Measurements from ENCODE around the gene GNAQ. TPM values are rescaled to one million over a fixed set of nuclear protein-coding genes. Genes with fewer than 3 reads are reported as not detected.

The GNAQ gene
- polyA plus RNA-seq, 2 donors, result 11.3 to 12.8 TPM

GRCh38 chr9:77841739-77842386 lies 189.7 kb downstream of the GNAQ start:
- Histone ChIP-seq H3K4me3 (ENCODE audit: low read depth in 1 of 2, low read length in 2 of 2) (no peak overlapping the region), H3K27me3 (ENCODE audit: control insufficient read depth in 1 of 2, insufficient read depth in 2 of 2, low read length in 2 of 2) (no peaks in the 10 kb centered on the region), H3K9me3 (ENCODE audit: control insufficient read depth in 2 of 2, insufficient read depth in 1 of 2, low read depth in 1 of 2, low read length in 1 of 2) (no peaks in the 10 kb centered on the region), H3K27ac (ENCODE audit: low read depth in 2 of 2, low read length in 1 of 2) (no peak overlapping the region), H3K4me1 (ENCODE audit: control insufficient read depth in 2 of 2, insufficient read depth in 2 of 2, low read length in 1 of 2) (peaks cover 1 to 2% of the 10 kb centered on the region in 2 donors), H3K36me3 (ENCODE audit: control insufficient read depth in 2 of 2, insufficient read depth in 2 of 2, low read length in 1 of 2) (no peaks in the 10 kb centered on the region)
- 66 to 67% methylated on average over 3 of the region's 3 CpGs for WGBS, 2 donors

GRCh38 chr9:77839459-77840140 lies 192.0 kb downstream of the GNAQ start:
- 40 to 51% methylated on average over 6 of the region's 6 CpGs for WGBS, 2 donors
- Histone ChIP-seq H3K27me3 (ENCODE audit: control insufficient read depth in 1 of 2, insufficient read depth in 2 of 2, low read length in 2 of 2) (no peaks in the 10 kb centered on the region), H3K36me3 (ENCODE audit: control insufficient read depth in 2 of 2, insufficient read depth in 2 of 2, low read length in 1 of 2) (no peaks in the 10 kb centered on the region), H3K4me3 (ENCODE audit: low read depth in 1 of 2, low read length in 2 of 2) (no peak overlapping the region), H3K9me3 (ENCODE audit: control insufficient read depth in 2 of 2, insufficient read depth in 1 of 2, low read depth in 1 of 2, low read length in 1 of 2) (no peaks in the 10 kb centered on the region), H3K27ac (ENCODE audit: low read depth in 2 of 2, low read length in 1 of 2) (peak overlapping the region in 1 of 2 donors; percentile 10), H3K4me1 (ENCODE audit: control insufficient read depth in 2 of 2, insufficient read depth in 2 of 2, low read length in 1 of 2) (no peaks in the 10 kb centered on the region)

- H3K9me3 ChIP-seq (ENCODE audit: control insufficient read depth in 2 of 2, insufficient read depth in 1 of 2, low read depth in 1 of 2, low read length in 1 of 2), result no peaks in the 10 kb centered on the region
- H3K4me3 ChIP-seq (ENCODE audit: low read depth in 1 of 2, low read length in 2 of 2), result no peak overlapping the region
- no peaks in the 10 kb centered on the region for H3K4me1 ChIP-seq (ENCODE audit: control insufficient read depth in 2 of 2, insufficient read depth in 2 of 2, low read length in 1 of 2)
- H3K27ac ChIP-seq (ENCODE audit: low read depth in 2 of 2, low read length in 1 of 2), result no peak overlapping the region
- WGBS, 2 donors, result 57 to 70% methylated on average over 1 of the region's 1 CpG
- no peaks in the 10 kb centered on the region for H3K36me3 ChIP-seq (ENCODE audit: control insufficient read depth in 2 of 2, insufficient read depth in 2 of 2, low read length in 1 of 2)
- H3K27me3 ChIP-seq (ENCODE audit: control insufficient read depth in 1 of 2, insufficient read depth in 2 of 2, low read length in 2 of 2), result no peaks in the 10 kb centered on the region
Measured at GRCh38 chr9:77838986-77839385, 192.6 kb downstream of the GNAQ start.

- no peak overlapping the region for H3K4me3 ChIP-seq (ENCODE audit: low read depth in 1 of 2, low read length in 2 of 2)
- H3K36me3 ChIP-seq (ENCODE audit: control insufficient read depth in 2 of 2, insufficient read depth in 2 of 2, low read length in 1 of 2), result no peaks in the 10 kb centered on the region
- no peaks in the 10 kb centered on the region for H3K27me3 ChIP-seq (ENCODE audit: control insufficient read depth in 1 of 2, insufficient read depth in 2 of 2, low read length in 2 of 2)
- no peak overlapping the region for H3K27ac ChIP-seq (ENCODE audit: low read depth in 2 of 2, low read length in 1 of 2)
- no peaks in the 10 kb centered on the region for H3K9me3 ChIP-seq (ENCODE audit: control insufficient read depth in 2 of 2, insufficient read depth in 1 of 2, low read depth in 1 of 2, low read length in 1 of 2)
- 67 to 83% methylated on average over 4 of the region's 4 CpGs for whole genome bisulfite sequencing, 2 donors
- H3K4me1 ChIP-seq (ENCODE audit: control insufficient read depth in 2 of 2, insufficient read depth in 2 of 2, low read length in 1 of 2), result no peaks in the 10 kb centered on the region
Measured at GRCh38 chr9:77834898-77835488, 196.6 kb downstream of the GNAQ start.

GRCh38 chr9:77833561-77834429 lies 197.8 kb downstream of the GNAQ start:
- Histone ChIP-seq H3K9me3 (ENCODE audit: control insufficient read depth in 2 of 2, insufficient read depth in 1 of 2, low read depth in 1 of 2, low read length in 1 of 2) (no peaks in the 10 kb centered on the region), H3K4me3 (ENCODE audit: low read depth in 1 of 2, low read length in 2 of 2) (no peak overlapping the region), H3K27ac (ENCODE audit: low read depth in 2 of 2, low read length in 1 of 2) (no peak overlapping the region), H3K36me3 (ENCODE audit: control insufficient read depth in 2 of 2, insufficient read depth in 2 of 2, low read length in 1 of 2) (no peaks in the 10 kb centered on the region), H3K4me1 (ENCODE audit: control insufficient read depth in 2 of 2, insufficient read depth in 2 of 2, low read length in 1 of 2) (no peaks in the 10 kb centered on the region), H3K27me3 (ENCODE audit: control insufficient read depth in 1 of 2, insufficient read depth in 2 of 2, low read length in 2 of 2) (no peaks in the 10 kb centered on the region)
- 56 to 67% methylated on average over 1 of the region's 1 CpG for WGBS, 2 donors

GRCh38 chr9:77832639-77833038 lies 199.0 kb downstream of the GNAQ start:
- no peaks in the 10 kb centered on the region for H3K36me3 ChIP-seq (ENCODE audit: control insufficient read depth in 2 of 2, insufficient read depth in 2 of 2, low read length in 1 of 2)
- no peak overlapping the region for H3K27ac ChIP-seq (ENCODE audit: low read depth in 2 of 2, low read length in 1 of 2)
- H3K4me3 ChIP-seq (ENCODE audit: low read depth in 1 of 2, low read length in 2 of 2), result no peak overlapping the region
- WGBS, 2 donors, result 86% methylated on average over 9 of the region's 9 CpGs
- no peaks in the 10 kb centered on the region for H3K27me3 ChIP-seq (ENCODE audit: control insufficient read depth in 1 of 2, insufficient read depth in 2 of 2, low read length in 2 of 2)
- no peaks in the 10 kb centered on the region for H3K4me1 ChIP-seq (ENCODE audit: control insufficient read depth in 2 of 2, insufficient read depth in 2 of 2, low read length in 1 of 2)
- no peaks in the 10 kb centered on the region for H3K9me3 ChIP-seq (ENCODE audit: control insufficient read depth in 2 of 2, insufficient read depth in 1 of 2, low read depth in 1 of 2, low read length in 1 of 2)

GRCh38 chr9:77831781-77832180 lies 199.8 kb downstream of the GNAQ start:
- Histone ChIP-seq H3K36me3 (ENCODE audit: control insufficient read depth in 2 of 2, insufficient read depth in 2 of 2, low read length in 1 of 2) (no peaks in the 10 kb centered on the region), H3K4me3 (ENCODE audit: low read depth in 1 of 2, low read length in 2 of 2) (no peak overlapping the region), H3K27me3 (ENCODE audit: control insufficient read depth in 1 of 2, insufficient read depth in 2 of 2, low read length in 2 of 2) (no peaks in the 10 kb centered on the region), H3K27ac (ENCODE audit: low read depth in 2 of 2, low read length in 1 of 2) (no peak overlapping the region), H3K9me3 (ENCODE audit: control insufficient read depth in 2 of 2, insufficient read depth in 1 of 2, low read depth in 1 of 2, low read length in 1 of 2) (no peaks in the 10 kb centered on the region), H3K4me1 (ENCODE audit: control insufficient read depth in 2 of 2, insufficient read depth in 2 of 2, low read length in 1 of 2) (no peaks in the 10 kb centered on the region)
- WGBS, 2 donors, result 94 to 100% methylated on average over 1 of the region's 1 CpG

GRCh38 chr9:77830618-77831285 lies 200.9 kb downstream of the GNAQ start:
- Histone ChIP-seq H3K36me3 (ENCODE audit: control insufficient read depth in 2 of 2, insufficient read depth in 2 of 2, low read length in 1 of 2) (no peaks in the 10 kb centered on the region), H3K27ac (ENCODE audit: low read depth in 2 of 2, low read length in 1 of 2) (no peak overlapping the region), H3K4me1 (ENCODE audit: control insufficient read depth in 2 of 2, insufficient read depth in 2 of 2, low read length in 1 of 2) (no peaks in the 10 kb centered on the region), H3K4me3 (ENCODE audit: low read depth in 1 of 2, low read length in 2 of 2) (no peak overlapping the region), H3K27me3 (ENCODE audit: control insufficient read depth in 1 of 2, insufficient read depth in 2 of 2, low read length in 2 of 2) (no peaks in the 10 kb centered on the region), H3K9me3 (ENCODE audit: control insufficient read depth in 2 of 2, insufficient read depth in 1 of 2, low read depth in 1 of 2, low read length in 1 of 2) (no peaks in the 10 kb centered on the region)

- Histone ChIP-seq H3K9me3 (ENCODE audit: control insufficient read depth in 2 of 2, insufficient read depth in 1 of 2, low read depth in 1 of 2, low read length in 1 of 2) (no peaks in the 10 kb centered on the region), H3K4me3 (ENCODE audit: low read depth in 1 of 2, low read length in 2 of 2) (no peak overlapping the region), H3K27ac (ENCODE audit: low read depth in 2 of 2, low read length in 1 of 2) (no peak overlapping the region), H3K27me3 (ENCODE audit: control insufficient read depth in 1 of 2, insufficient read depth in 2 of 2, low read length in 2 of 2) (no peaks in the 10 kb centered on the region), H3K36me3 (ENCODE audit: control insufficient read depth in 2 of 2, insufficient read depth in 2 of 2, low read length in 1 of 2) (no peaks in the 10 kb centered on the region), H3K4me1 (ENCODE audit: control insufficient read depth in 2 of 2, insufficient read depth in 2 of 2, low read length in 1 of 2) (no peaks in the 10 kb centered on the region)
- WGBS, 2 donors, result 91 to 97% methylated on average over 4 of the region's 4 CpGs
Measured at GRCh38 chr9:77829420-77829819, 202.2 kb downstream of the GNAQ start.
